Neural progenitor cell (in vitro differentiated cells): ENCODE results near the gene ZSCAN9.

Experiments
- CTCF ChIP-seq: fragments of 200-600 bp; sonication (generic); IDR thresholded peaks from 2 replicates; pipeline ENCODE4 v1.5.1; 2017; ENCODE audit warnings: antibody characterized with exemption, mild to moderate bottlenecking
- EZH2 ChIP-seq: fragments of 200-600 bp; sonication (generic); IDR thresholded peaks from 2 replicates; pipeline ENCODE4 v1.6.1; 2017; ENCODE audit warnings: antibody characterized with exemption, mild to moderate bottlenecking, moderate library complexity
- EZH2phosphoT487 ChIP-seq: fragments of 200-600 bp; sonication (generic); IDR thresholded peaks from 2 replicates; pipeline ENCODE4 v1.6.1; 2017; ENCODE audit warnings: antibody characterized with exemption

GRCh38 chr6:28206928-28207509, 18.1 kb upstream of the ZSCAN9 start:
- no peak for TF ChIP-seq EZH2
- no peak for TF ChIP-seq CTCF
- TF ChIP-seq EZH2phosphoT487, result no peak
